ENCODE measurements around the gene LTN1.

DNA sequence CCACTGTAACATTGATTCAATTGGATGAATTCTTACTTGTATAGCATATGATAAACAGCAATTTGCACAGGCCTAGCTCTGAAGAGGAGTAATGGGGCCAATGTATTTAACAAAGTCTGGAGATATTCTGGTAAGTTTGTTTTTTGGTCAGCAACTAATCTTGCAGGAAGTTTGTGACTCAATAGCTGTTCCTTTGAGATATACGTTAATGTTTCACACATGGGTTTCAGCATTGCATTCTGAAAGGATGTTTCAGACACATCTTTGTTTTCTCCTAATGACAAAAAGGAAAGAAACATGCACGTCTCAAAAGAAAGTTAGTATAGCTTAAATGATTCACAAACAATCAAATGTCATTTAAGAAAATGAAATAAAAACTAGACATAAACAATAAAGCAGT, 49.0 kb downstream of the LTN1 start:
- TF ChIP-seq, protein P1, sequence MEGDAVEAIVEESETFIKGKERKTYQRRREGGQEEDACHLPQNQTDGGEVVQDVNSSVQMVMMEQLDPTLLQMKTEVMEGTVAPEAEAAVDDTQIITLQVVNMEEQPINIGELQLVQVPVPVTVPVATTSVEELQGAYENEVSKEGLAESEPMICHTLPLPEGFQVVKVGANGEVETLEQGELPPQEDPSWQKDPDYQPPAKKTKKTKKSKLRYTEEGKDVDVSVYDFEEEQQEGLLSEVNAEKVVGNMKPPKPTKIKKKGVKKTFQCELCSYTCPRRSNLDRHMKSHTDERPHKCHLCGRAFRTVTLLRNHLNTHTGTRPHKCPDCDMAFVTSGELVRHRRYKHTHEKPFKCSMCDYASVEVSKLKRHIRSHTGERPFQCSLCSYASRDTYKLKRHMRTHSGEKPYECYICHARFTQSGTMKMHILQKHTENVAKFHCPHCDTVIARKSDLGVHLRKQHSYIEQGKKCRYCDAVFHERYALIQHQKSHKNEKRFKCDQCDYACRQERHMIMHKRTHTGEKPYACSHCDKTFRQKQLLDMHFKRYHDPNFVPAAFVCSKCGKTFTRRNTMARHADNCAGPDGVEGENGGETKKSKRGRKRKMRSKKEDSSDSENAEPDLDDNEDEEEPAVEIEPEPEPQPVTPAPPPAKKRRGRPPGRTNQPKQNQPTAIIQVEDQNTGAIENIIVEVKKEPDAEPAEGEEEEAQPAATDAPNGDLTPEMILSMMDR (IDR thresholded peaks at IDR 0.05) = no peak
- TF ChIP-seq EZH2 (IDR thresholded peaks at IDR 0.05; ENCODE audit: borderline replicate concordance, insufficient read depth, low read depth, low read length, poor library complexity, severe bottlenecking) = no peak
